ENCODE results near the gene HSD17B11.

DNA sequence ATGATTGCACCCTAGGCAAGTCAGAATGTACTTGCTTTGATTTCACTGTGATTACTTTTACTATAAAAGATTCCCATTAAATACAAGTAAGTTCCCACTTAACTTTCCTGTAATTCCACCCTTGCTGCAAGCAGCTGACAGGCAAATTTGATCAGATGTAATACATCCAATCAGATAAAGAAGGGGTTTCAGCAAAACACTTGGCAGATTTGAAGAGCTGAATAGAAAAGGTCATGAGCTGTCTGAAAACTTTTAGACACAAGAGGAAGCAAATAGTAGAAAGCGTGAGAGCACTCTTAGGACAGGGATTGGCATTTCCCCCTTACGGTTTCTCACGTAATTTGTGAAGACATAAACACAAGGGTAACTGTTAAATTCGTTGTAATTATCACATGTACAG lies 91.1 kb downstream of the HSD17B11 start:
- no peak for TF ChIP-seq CTCF (IDR thresholded peaks at IDR 0.05; ENCODE audit: low read length)
- TF ChIP-seq EZH2 (IDR thresholded peaks at IDR 0.05; ENCODE audit: borderline replicate concordance, low read length) = no peak
